Right lobe of liver (tissue), 6 donors: ENCODE measurements around the gene ATAD3A. TPM values are rescaled to one million over a fixed set of nuclear protein-coding genes. Genes with fewer than 3 reads are reported as not detected.
"Not testable (repeated sequence)": the region's sequence is repeated elsewhere in the genome, so short reads cannot be mapped to it uniquely, and the experiment has no call there.

Experiments used
- ATAC-seq, 4 donors: fragments of 200-7000 bp; cut with Tn5 transposase; one replicate each; pipeline ENCODE4 v1.9.1; 2020; ENCODE audit warnings: mild to moderate bottlenecking in 4 of 4, moderate library complexity in 4 of 4
- DNase-seq, 3 donors: peaks; one replicate each; pipeline ENCODE4 v3.0.0-alpha.2; 2020
- H3K27ac ChIP-seq, 3 donors: fragments of 200-600 bp; one replicate each; pipeline ENCODE4 v1.8.0; 2022
- H3K27me3 ChIP-seq, 2 donors: fragments of 200-600 bp; one replicate each; pipeline ENCODE4 v1.8.0; 2022
- H3K36me3 ChIP-seq, 4 donors: fragments of 200-600 bp; sonication (generic) in 1 of 4; one replicate each; pipeline versions ENCODE4 v1.5.1 to v1.8.0; 2017 to 2022; ENCODE audit warnings: control low read depth in 1 of 4
- H3K4me1 ChIP-seq, 4 donors: fragments of 200-600 bp; sonication (generic) in 1 of 4; one replicate each; pipeline versions ENCODE4 v1.5.1 to v1.8.0; 2017 to 2022; ENCODE audit warnings: control low read depth in 1 of 4
- H3K4me3 ChIP-seq, 3 donors: fragments of 200-600 bp; one replicate each; pipeline ENCODE4 v1.8.0; 2022
- H3K9me3 ChIP-seq, 4 donors: fragments of 200-600 bp; sonication (generic) in 1 of 4; one replicate each; pipeline versions ENCODE4 v1.5.1 to v1.8.0; 2017 to 2022; ENCODE audit warnings: control low read depth in 1 of 4
- CTCF ChIP-seq, 4 donors: fragments of 200-600 bp in 3 of 4; fragments of 450-650 bp in 1 of 4; IDR thresholded peaks; one replicate each; pipeline versions ENCODE4 v1.5.1 to v1.8.0; 2016 to 2022; ENCODE audit warnings: antibody characterized with exemption in 4 of 4, mild to moderate bottlenecking in 2 of 4
- POLR2A ChIP-seq: fragments of 450-650 bp; IDR thresholded peaks from one replicate; pipeline ENCODE4 v1.6.1; 2017; ENCODE audit warnings: antibody characterized with exemption, mild to moderate bottlenecking
- WGBS: methylation state at CpG from one replicate; pipeline ENCODE4 v1.1.6; 2018; ENCODE audit warnings: low coverage, low lambda C conversion rate; ENCODE audit not compliant: insufficient coverage; ENCODE audit errors: missing lambda C conversion rate; 5-methylcytosine and 5-hydroxymethylcytosine counted together
- intact Hi-C, 2 donors: fragments of 100-400 bp; cut with DNase I; formaldehyde crosslinking; loops; one replicate each; pipeline versions ENCODE4 v1.11.2 to v1.14.1; 2022
- total RNA-seq, 6 experiments: library from RNA; depleted of rRNA in 2 of 6; stranded (reverse); fragments of >200 nt in 2 of 6; fragmentation: NEBNext Ultra II Directional in 3 of 6; extraction: Animal tissue kit (Norgen Biotek cat#: 25700) in 3 of 6; gene quantifications; one replicate each; pipeline versions ENCODE4 v1.1.0 to v1.2.4, GENCODE V29; 2016 to 2023
- donor health status: DM: no; HTN: yes; CAD: no.
- donor health status: DM: no; HTN: no; CAD: no.
- donor health status: DM: no; HTN: no; CAD: no.
- donor health status: DM: no; HTN: yes; CAD: no.
- donor health status: DM: no; HTN: yes; CAD: no.

Gene ATAD3A
- total RNA-seq, 6 experiments from 2014 or later, result 10.8 to 31.7 (median 13.1) TPM

- H3K27me3 ChIP-seq, result no peaks in the 10 kb centered on the region
- H3K27ac ChIP-seq, result peak overlapping the region; percentile 30 to 72 (median 44)
- DNase-seq (no peak), ATAC-seq (no peak)
- WGBS, result 22% methylated on average over 14 of the region's 16 CpGs
- TF ChIP-seq POLR2A (no peak), CTCF (IDR thresholded peaks at IDR 0.05) (no peak)
- peak overlapping the region; percentile 67 to 95 (median 75) for H3K4me3 ChIP-seq
- intact Hi-C loops, result no loop called here
- no peaks in the 10 kb centered on the region for H3K9me3 ChIP-seq
- H3K4me1 ChIP-seq, result peaks cover 0 to 11% (median 0%) of the 10 kb centered on the region in 4 donors
- no peaks in the 10 kb centered on the region for H3K36me3 ChIP-seq
These were observed 41.2 kb upstream of the ATAD3A start for GRCh38 chr1:1470626-1471388.

DNA sequence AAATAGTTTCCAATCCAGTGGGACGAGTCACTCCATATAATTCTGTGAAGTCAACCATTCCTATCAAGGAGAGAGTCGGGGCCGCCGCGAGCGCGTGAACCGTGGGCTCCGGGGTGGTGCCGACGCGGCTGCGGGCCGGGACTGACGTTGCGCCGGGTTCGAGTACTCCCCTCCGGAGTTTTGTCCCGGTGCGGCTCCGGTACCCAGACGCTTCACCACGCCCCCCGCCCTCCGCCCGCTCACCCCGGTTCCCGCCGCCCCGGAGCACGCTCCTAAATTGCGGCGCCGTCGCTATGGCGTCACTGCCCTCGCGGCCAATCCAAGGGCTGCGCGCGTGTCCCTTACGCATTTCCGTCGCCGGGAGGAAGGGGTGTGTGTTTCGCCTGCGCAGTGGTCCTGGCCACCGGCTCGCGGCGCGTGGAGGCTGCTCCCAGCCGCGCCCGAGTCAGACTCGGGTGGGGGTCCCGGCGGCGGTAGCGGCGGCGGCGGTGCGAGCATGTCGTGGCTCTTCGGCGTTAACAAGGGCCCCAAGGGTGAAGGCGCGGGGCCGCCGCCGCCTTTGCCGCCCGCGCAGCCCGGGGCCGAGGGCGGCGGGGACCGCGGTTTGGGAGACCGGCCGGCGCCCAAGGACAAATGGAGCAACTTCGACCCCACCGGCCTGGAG, 40.4 kb upstream of the ATAD3A start, which contains the start of gene ATAD3B:
ATAD3B (plus strand) TSS at position 377 of the 664 bp plus-strand sequence; CDS start at position 497, 120 bp downstream.
- peak within 1 kb of the TSS; percentile 67 to 95 (median 75) for H3K4me3 ChIP-seq
- peaks cover 0 to 11% (median 0%) of the 10 kb centered on the region in 4 donors for H3K4me1 ChIP-seq
- H3K36me3 ChIP-seq, result no peaks in the 10 kb centered on the region
- ATAC-seq, result peak; percentile 96 to 99 (median 98)
- intact Hi-C loops, result no loop called here
- 0% methylated on average over 1 of the region's 87 CpGs for WGBS
- TF ChIP-seq CTCF (IDR thresholded peaks at IDR 0.05) (no peak), POLR2A (peak; percentile 40)
- H3K9me3 ChIP-seq, result no peaks in the 10 kb centered on the region
- no peaks in the 10 kb centered on the region for H3K27me3 ChIP-seq
- peak within 1 kb of the TSS; percentile 30 to 72 (median 44) for H3K27ac ChIP-seq
- peak; percentile 95 to 96 (median 96) for DNase-seq

DNA sequence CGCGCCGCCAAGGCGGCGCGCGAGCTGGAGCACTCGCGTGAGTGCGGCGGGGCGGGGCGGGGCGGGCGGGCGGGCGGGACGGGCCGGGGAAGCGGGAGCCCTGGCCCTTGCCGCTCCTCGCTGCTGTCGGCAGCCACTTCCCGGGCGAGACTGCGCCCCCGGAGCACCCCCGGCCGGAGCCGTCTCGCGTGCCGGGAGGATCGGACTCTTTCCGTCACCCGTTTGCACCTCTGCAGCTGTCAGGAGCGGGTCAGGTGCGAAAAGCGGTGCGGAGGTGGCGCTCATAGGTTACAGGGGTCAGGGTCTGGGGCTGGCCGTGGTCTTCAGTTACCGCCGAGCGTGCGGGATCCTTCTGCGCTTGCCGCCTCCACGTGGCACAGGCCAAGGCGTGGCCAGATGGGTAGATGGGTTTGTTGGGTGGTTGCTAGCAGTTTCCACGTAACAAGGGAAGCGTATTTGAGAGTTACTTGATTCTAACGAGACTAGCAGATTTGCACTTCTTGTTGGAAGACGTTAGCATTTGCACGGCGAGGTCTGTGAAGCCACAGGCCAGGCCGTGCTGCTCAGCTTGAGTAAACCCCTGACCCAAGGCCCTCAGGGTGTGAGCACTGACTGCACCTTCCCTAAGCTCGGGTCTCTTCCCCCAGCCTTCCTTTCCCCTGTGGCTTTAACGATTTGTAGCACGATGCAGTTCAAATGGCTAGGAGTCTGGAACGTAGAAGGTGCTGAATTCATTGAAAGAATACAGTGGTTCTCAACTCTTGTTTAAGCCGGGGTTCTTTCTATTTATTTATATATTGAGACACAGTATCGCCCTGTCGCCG, 39.7 kb upstream of the ATAD3A start:
- H3K27me3 ChIP-seq, intact Hi-C loops, H3K27ac ChIP-seq, H3K9me3 ChIP-seq, DNase-seq, H3K36me3 ChIP-seq: not testable (repeated sequence)
- 8% methylated on average over 8 of the region's 65 CpGs for WGBS
- Histone ChIP-seq H3K4me1 (peaks cover 0 to 11% (median 0%) of the 10 kb centered on the region in 4 donors), H3K4me3 (peak overlapping the region; percentile 67 to 95 (median 75))
- peak in 2 of 4 donors; percentile 4 for ATAC-seq

DNA sequence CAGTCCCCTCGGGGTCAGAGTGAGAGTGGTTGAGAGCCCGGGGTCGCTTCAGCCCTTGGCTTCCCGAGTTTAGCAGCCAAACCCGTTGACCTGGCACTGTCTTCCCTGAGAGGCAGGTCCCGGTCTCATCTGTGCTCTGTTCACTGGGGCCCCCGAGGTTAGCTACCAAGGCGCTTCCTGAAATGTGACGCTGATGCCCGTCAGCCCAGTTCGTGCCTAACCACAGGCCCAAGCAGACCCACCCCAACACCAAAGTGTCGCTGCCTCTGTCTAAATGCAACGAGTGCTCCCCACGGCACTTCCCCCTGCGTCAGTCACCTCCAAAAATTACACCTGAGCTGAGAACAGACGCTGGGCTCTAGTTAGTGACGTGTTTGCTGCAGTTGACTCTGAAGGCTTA, 36.0 kb upstream of the ATAD3A start:
- H3K9me3 ChIP-seq, H3K4me3 ChIP-seq, H3K4me1 ChIP-seq, ATAC-seq, H3K27me3 ChIP-seq, H3K36me3 ChIP-seq, DNase-seq, H3K27ac ChIP-seq, intact Hi-C loops: not testable (repeated sequence)
- WGBS, result 87% methylated on average over 3 of the region's 17 CpGs

DNA sequence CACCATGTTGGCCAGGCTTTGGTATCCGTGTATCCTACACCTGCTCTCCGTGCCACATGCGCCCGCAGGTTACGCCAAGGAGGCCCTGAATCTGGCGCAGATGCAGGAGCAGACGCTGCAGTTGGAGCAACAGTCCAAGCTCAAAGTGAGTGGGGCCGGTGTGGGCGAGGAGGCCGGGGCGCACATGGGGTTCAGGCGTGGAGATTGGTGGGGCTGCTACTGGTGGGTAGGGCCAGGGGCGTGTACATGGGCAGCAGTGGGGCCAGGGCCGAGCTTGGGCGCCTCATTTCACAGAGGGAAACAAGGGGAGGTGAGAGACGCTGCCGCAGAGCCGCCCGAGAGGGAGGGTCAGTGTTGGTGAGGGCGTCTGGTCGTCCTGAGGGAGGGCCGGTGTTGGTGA, 34.8 kb upstream of the ATAD3A start:
- intact Hi-C loops, result no loop called here
- Histone ChIP-seq H3K9me3 (no peaks in the 10 kb centered on the region), H3K4me3 (no peak overlapping the region), H3K36me3 (peaks cover 0 to 7% (median 2%) of the 10 kb centered on the region in 4 donors), H3K27me3 (no peaks in the 10 kb centered on the region), H3K27ac (no peak overlapping the region), H3K4me1 (peaks cover 0 to 4% (median 0%) of the 10 kb centered on the region in 4 donors)
- no peak for DNase-seq
- no peak for ATAC-seq
- WGBS, result 95% methylated on average over 12 of the region's 22 CpGs
- TF ChIP-seq POLR2A (no peak), CTCF (IDR thresholded peaks at IDR 0.05) (no peak)
